ENCODE results near the gene RABGEF1. TPM values are rescaled to one million over a fixed set of nuclear protein-coding genes. Genes with fewer than 3 reads are reported as not detected.

RABGEF1 gene
- total and polyA plus RNA-seq, 2 donors (not counting 1 experiment from before 2014, with no cell fraction given), result 41.6 to 47.9 TPM

GRCh38 chr7:66790196-66790595 is 49.7 kb downstream of the RABGEF1 start:
- Histone ChIP-seq H3K27ac (ENCODE audit: insufficient read depth, low read length) (no peak overlapping the region), H4K20me1 (ENCODE audit: control insufficient read depth, extremely low read depth, insufficient read depth, low read length) (no peaks in the 10 kb centered on the region), H3K27me3 (ENCODE audit: control insufficient read depth, insufficient read depth, low read length) (no peaks in the 10 kb centered on the region), H3K4me1 (ENCODE audit: control insufficient read depth, extremely low read depth, insufficient read depth, low read length) (no peaks in the 10 kb centered on the region), H3K36me3 (ENCODE audit: control insufficient read depth, insufficient read depth, low read length) (peaks cover 6% of the 10 kb centered on the region), H3K9ac (ENCODE audit: insufficient read depth, low read length) (no peak overlapping the region), H3K79me2 (ENCODE audit: control insufficient read depth, insufficient read depth, low read length) (no peaks in the 10 kb centered on the region), H3K9me3 (ENCODE audit: control insufficient read depth, insufficient read depth, low read depth, low read length) (no peaks in the 10 kb centered on the region), H3K4me2 (ENCODE audit: extremely low read depth, insufficient read depth, low read length) (no peak overlapping the region), H2AFZ (ENCODE audit: low read length) (no peak overlapping the region), H3K4me3 (replicated peaks in 1 of 4; ENCODE audit: control extremely low read depth in 1 of 4, insufficient read depth in 1 of 4, low read depth in 3 of 4, low read length in 4 of 4) (no peak overlapping the region)
- TF ChIP-seq CTCF (conservative IDR thresholded peaks at IDR 0.05 in 1 of 2, IDR thresholded peaks at IDR 0.05 in 1 of 2; ENCODE audit: low read depth in 1 of 2, low read length in 2 of 2) (no peak), EZH2 (IDR thresholded peaks at IDR 0.05; ENCODE audit: low read length, missing control alignments) (no peak)
- DNase-seq (ENCODE audit: low read depth in 2 of 2), result no peak

DNA sequence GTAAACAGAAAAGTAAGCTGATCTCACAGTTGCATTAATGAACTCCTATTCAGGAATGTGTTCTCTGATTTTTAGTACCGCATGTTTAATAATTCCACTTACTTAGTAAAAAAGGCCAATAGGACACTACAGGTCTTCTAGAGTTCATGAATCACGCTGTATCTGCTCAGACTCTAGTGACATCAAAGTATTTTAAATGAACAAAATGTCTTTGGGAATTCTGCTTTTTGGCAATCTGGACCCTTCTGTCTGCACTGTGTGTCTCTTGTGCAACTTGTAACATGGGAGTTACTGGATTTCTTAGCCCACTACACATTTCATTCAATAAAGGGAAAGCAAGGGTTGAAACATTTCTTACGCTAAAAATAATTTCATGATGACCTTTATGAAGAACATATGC is 50.2 kb downstream of the RABGEF1 start:
- no peaks in the 10 kb centered on the region for H3K27me3 ChIP-seq (ENCODE audit: control insufficient read depth, insufficient read depth, low read length)
- H2AFZ ChIP-seq (ENCODE audit: low read length), result no peak overlapping the region
- DNase-seq (ENCODE audit: low read depth in 2 of 2), result no peak
- no peaks in the 10 kb centered on the region for H3K4me1 ChIP-seq (ENCODE audit: control insufficient read depth, extremely low read depth, insufficient read depth, low read length)
- no peaks in the 10 kb centered on the region for H4K20me1 ChIP-seq (ENCODE audit: control insufficient read depth, extremely low read depth, insufficient read depth, low read length)
- H3K79me2 ChIP-seq (ENCODE audit: control insufficient read depth, insufficient read depth, low read length), result no peaks in the 10 kb centered on the region
- H3K27ac ChIP-seq (ENCODE audit: insufficient read depth, low read length), result no peak overlapping the region
- H3K9ac ChIP-seq (ENCODE audit: insufficient read depth, low read length), result no peak overlapping the region
- H3K9me3 ChIP-seq (ENCODE audit: control insufficient read depth, insufficient read depth, low read depth, low read length), result no peaks in the 10 kb centered on the region
- no peak for TF ChIP-seq EZH2 (IDR thresholded peaks at IDR 0.05; ENCODE audit: low read length, missing control alignments)
- H3K36me3 ChIP-seq (ENCODE audit: control insufficient read depth, insufficient read depth, low read length), result peaks cover 6% of the 10 kb centered on the region
- no peak overlapping the region for H3K4me2 ChIP-seq (ENCODE audit: extremely low read depth, insufficient read depth, low read length)
- no peak overlapping the region for H3K4me3 ChIP-seq (replicated peaks in 1 of 4; ENCODE audit: control extremely low read depth in 1 of 4, insufficient read depth in 1 of 4, low read depth in 3 of 4, low read length in 4 of 4)

- H3K36me3 ChIP-seq (ENCODE audit: control insufficient read depth, insufficient read depth, low read length), result peaks cover 13% of the 10 kb centered on the region
- H3K9ac ChIP-seq (ENCODE audit: insufficient read depth, low read length), result no peak overlapping the region
- TF ChIP-seq EZH2 (IDR thresholded peaks at IDR 0.05; ENCODE audit: low read length, missing control alignments) (no peak), CTCF (conservative IDR thresholded peaks at IDR 0.05 in 1 of 2, IDR thresholded peaks at IDR 0.05 in 1 of 2; ENCODE audit: low read depth in 1 of 2, low read length in 2 of 2) (no peak)
- H3K27me3 ChIP-seq (ENCODE audit: control insufficient read depth, insufficient read depth, low read length), result no peaks in the 10 kb centered on the region
- H4K20me1 ChIP-seq (ENCODE audit: control insufficient read depth, extremely low read depth, insufficient read depth, low read length), result no peaks in the 10 kb centered on the region
- no peaks in the 10 kb centered on the region for H3K79me2 ChIP-seq (ENCODE audit: control insufficient read depth, insufficient read depth, low read length)
- H2AFZ ChIP-seq (ENCODE audit: low read length), result no peak overlapping the region
- no peak overlapping the region for H3K4me2 ChIP-seq (ENCODE audit: extremely low read depth, insufficient read depth, low read length)
- no peaks in the 10 kb centered on the region for H3K9me3 ChIP-seq (ENCODE audit: control insufficient read depth, insufficient read depth, low read depth, low read length)
- no peak overlapping the region for H3K4me3 ChIP-seq (replicated peaks in 1 of 4; ENCODE audit: control extremely low read depth in 1 of 4, insufficient read depth in 1 of 4, low read depth in 3 of 4, low read length in 4 of 4)
- no peak for DNase-seq (ENCODE audit: low read depth in 2 of 2)
- no peaks in the 10 kb centered on the region for H3K4me1 ChIP-seq (ENCODE audit: control insufficient read depth, extremely low read depth, insufficient read depth, low read length)
- no peak overlapping the region for H3K27ac ChIP-seq (ENCODE audit: insufficient read depth, low read length)
Measured at GRCh38 chr7:66800591-66800990, 60.1 kb downstream of the RABGEF1 start.
